Peyer's patch (tissue), 4 donors: ENCODE measurements around the gene DOK6.

Experiments used
- CTCF ChIP-seq, 6 experiments: fragments of 450-650 bp in 4 of 6; fragments of 200-600 bp in 2 of 6; sonication (generic) in 1 of 6; IDR thresholded peaks; one replicate each; pipeline ENCODE4 v1.5.1; 2017 to 2019; ENCODE audit warnings: antibody characterized with exemption in 6 of 6, mild to moderate bottlenecking in 3 of 6, moderate library complexity in 1 of 6
- POLR2A ChIP-seq, 2 donors: fragments of 450-650 bp; IDR thresholded peaks; one replicate each; pipeline ENCODE4 v1.5.1; 2017; ENCODE audit warnings: antibody characterized with exemption in 2 of 2, mild to moderate bottlenecking in 2 of 2, moderate library complexity in 2 of 2

DNA sequence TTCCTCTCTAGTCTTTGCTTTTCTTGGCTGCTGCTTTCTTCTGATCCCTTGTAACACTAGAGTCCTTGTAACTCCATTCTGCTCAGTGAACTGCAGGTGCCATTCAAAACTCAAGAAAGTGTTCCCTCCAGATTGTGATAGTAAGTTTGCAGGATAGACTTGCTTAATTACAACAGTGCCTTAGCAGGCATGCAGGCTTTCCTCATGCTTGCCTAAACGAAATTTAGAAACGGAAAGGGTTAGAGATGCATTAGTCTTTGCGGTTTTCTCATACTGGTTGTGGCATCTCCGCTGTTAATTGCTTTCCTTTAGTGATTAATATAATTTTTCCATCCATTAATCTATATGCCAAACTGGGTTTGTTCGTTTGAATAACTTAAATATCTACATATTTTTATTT lies 82.9 kb downstream of the DOK6 start:
- TF ChIP-seq POLR2A (IDR thresholded peaks at IDR 0.05) (no peak), CTCF (IDR thresholded peaks at IDR 0.05) (no peak)
